ENCODE results near the gene ZNF677.
"Not testable (repeated sequence)": the region's sequence is repeated elsewhere in the genome, so short reads cannot be mapped to it uniquely, and the experiment has no call there.

The ZNF677 gene

GRCh38 chr19:53254411-53255341, at the start of gene ZNF677:
Gene ZNF677, minus strand, starts transcription at chr19:53254873. Its CDS starts 3,323 bp downstream, at chr19:53251550.
- peak; percentile 51 to 76 for DNase-seq (ENCODE audit: low read depth in 1 of 2, low spot score in 1 of 2)

GRCh38 chr19:53301341-53301740, 46.7 kb upstream of the ZNF677 start:
- not testable (repeated sequence) for DNase-seq (ENCODE audit: low read depth in 1 of 2, low spot score in 1 of 2)

GRCh38 chr19:53294786-53295441, 40.2 kb upstream of the ZNF677 start:
- no peak for DNase-seq (ENCODE audit: low read depth in 1 of 2, low spot score in 1 of 2)

GRCh38 chr19:53290758-53291549, 36.3 kb upstream of the ZNF677 start:
- DNase-seq (ENCODE audit: low read depth in 1 of 2, low spot score in 1 of 2) = no peak

- DNase-seq (ENCODE audit: low read depth in 1 of 2, low spot score in 1 of 2) = no peak
These were observed 30.4 kb upstream of the ZNF677 start for GRCh38 chr19:53285087-53285486.

DNA sequence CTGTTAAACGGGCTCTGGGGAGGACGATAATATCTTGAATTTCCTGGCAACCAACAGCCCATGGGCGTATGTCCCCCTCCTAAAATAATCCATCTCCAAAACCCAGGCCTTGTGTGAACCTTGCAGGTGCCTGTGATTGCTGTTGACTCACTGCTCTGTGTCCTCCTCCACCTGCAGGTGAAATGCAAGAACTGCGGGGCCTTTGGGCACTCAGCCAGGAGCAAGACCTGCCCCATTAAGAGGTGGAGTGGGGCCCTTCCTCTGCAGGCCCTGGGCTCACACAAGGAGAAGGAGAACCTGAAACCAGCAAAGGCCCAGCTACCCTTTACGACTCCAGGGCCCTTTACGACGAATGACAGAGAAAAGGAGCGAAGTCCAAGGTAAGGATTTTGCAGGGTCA, 27.3 kb upstream of the ZNF677 start:
- DNase-seq (ENCODE audit: low read depth in 1 of 2, low spot score in 1 of 2) = not testable (repeated sequence)

DNA sequence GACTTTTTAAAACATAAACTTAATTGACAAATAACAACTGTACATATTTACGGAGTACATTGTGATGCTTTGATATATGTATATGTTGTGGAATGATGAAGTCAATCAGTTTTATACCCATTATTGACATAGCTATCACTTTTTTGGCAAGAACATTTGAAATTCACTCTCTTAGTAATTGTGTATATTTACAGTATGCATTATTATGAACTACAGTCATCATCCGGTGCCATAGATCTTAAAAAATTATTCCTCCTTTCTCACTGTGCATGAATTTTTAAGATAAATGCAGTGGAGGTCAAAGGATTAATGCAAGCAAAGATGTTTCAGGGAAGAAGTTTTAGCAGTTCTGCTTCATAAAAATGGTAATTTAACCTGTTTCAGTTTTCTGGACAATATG, 20.8 kb upstream of the ZNF677 start:
- no peak for DNase-seq (ENCODE audit: low read depth in 1 of 2, low spot score in 1 of 2)

- no peak for DNase-seq (ENCODE audit: low read depth in 1 of 2, low spot score in 1 of 2)
These were observed 17.4 kb upstream of the ZNF677 start for GRCh38 chr19:53272044-53272443.

GRCh38 chr19:53269861-53270260, 15.2 kb upstream of the ZNF677 start:
- DNase-seq (ENCODE audit: low read depth in 1 of 2, low spot score in 1 of 2) = not testable (repeated sequence)

DNA sequence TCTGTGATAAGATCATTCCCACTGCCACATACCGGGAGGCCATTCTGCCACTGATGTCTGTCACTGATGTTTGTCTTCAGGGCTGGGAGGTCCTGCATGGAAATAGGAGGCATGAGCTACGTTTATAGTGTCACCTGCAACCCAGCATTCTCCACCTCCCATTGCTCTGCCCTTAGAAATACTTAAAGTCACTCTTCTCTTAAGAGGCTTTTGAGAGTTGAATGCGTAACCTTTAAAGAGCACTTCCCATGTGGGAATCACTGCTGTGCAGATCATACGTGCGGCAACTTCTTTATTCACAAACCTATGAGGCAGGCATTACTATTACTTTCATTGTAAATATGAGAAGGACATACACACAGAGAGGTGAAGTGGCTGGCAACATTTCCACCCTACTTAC, 12.9 kb upstream of the ZNF677 start, which contains the start of gene VN1R4:
TSS of gene VN1R4 (minus strand) at position 101 of the 400 bp plus-strand sequence. CDS start at position 43, 58 bp downstream.
- DNase-seq (ENCODE audit: low read depth in 1 of 2, low spot score in 1 of 2) = not testable (repeated sequence)

DNA sequence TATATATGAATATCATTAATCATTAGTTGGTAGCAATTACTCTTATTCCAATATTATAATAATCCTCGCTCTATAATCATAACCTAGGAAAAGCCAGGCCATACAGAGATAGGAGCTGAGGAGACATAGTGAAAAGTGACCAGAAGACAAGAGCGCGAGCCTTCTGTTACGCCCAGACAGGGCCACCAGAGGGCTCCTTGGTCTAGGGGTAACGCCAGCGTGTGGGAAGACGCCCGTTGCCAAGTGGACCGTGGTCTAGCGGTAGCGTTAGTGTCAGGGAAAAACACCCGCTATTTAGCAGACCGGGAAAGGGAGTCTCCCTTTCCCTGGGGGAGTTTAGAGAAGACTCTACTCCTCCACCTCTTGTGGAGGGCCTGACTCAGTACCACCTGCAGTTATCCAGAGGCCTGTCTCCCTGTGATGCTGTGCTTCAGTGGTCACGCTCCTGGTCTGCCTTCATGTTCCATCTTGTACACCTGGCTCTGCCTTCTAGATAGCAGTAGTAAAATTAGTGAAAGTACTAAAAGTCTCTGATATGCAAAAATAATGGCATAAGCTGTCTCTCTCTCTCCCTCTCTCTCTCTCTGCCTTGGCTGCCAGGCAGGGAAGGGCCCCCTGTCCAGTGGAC, 3.2 kb upstream of the ZNF677 start, which contains the start of gene VN1R2:
TSS of gene VN1R2 (plus strand) at position 578 of the 628 bp plus-strand sequence. CDS start 84 bp downstream, outside the sequence.
- DNase-seq (ENCODE audit: low read depth in 1 of 2, low spot score in 1 of 2) = not testable (repeated sequence)

GRCh38 chr19:53246498-53246897, 8.2 kb downstream of the ZNF677 start:
- no peak for DNase-seq (ENCODE audit: low read depth in 1 of 2, low spot score in 1 of 2)

DNA sequence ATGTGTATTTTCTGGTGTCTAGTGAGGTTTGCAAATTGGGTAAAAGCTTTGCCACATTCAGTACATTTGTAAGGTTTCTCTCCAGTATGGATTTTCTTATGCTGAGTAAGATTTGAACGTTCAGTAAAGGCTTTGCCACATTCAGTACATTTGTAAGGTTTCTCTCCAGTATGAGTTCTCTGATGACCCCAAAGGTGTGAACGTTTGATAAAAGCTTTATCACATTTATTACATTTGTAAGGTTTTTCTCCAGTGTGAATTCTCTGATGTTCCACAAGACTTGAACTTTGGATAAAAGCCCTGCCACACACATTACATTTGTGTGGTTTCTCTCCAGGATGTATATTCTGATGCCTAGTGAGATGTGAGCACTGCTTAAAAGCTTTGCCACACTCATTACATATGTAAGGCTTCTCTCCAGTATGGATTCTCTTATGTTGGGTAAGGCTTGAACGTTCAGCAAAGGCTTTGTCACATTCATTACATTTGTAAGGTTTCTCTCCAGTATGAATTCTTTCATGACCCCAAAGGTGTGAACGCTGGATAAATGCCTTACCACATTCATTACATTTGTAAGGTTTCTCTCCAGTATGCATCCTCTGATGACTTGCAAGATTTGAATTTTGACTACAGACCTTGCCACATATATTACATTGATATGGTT, 17.4 kb downstream of the ZNF677 start:
- DNase-seq (ENCODE audit: low read depth in 1 of 2, low spot score in 1 of 2) = no peak

DNA sequence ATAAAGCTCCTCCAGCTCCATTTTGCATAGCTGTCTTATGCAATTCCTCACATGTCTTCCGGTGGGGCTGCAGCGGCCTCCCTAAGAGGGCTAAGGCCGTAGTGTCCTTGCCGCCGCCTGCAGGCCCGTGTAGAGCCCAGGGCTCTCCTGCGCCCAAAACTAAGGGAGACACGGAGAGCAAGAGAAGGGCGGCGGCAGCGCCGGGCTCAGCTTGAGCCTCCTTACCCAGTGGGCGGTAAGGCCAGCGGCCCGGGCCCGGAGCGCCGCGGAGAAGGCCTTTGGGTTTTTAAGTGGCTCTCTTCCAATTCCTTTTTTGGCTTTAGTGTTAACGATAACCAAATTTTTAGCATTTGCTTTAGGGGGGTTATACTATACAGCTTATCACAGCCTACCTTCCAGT, 30.1 kb downstream of the ZNF677 start:
- DNase-seq (ENCODE audit: low read depth in 1 of 2, low spot score in 1 of 2) = no peak

- DNase-seq (ENCODE audit: low read depth in 1 of 2, low spot score in 1 of 2) = not testable (repeated sequence)
These were observed 32.0 kb downstream of the ZNF677 start for GRCh38 chr19:53222716-53223115.

GRCh38 chr19:53212703-53213320, 41.9 kb downstream of the ZNF677 start:
- DNase-seq (ENCODE audit: low read depth in 1 of 2, low spot score in 1 of 2) = no peak

- DNase-seq (ENCODE audit: low read depth in 1 of 2, low spot score in 1 of 2) = not testable (repeated sequence)
These were observed 43.1 kb downstream of the ZNF677 start for GRCh38 chr19:53211554-53211953.

GRCh38 chr19:53196777-53197396, 57.8 kb downstream of the ZNF677 start:
- DNase-seq (ENCODE audit: low read depth in 1 of 2, low spot score in 1 of 2) = peak; percentile 91 to 99

DNA sequence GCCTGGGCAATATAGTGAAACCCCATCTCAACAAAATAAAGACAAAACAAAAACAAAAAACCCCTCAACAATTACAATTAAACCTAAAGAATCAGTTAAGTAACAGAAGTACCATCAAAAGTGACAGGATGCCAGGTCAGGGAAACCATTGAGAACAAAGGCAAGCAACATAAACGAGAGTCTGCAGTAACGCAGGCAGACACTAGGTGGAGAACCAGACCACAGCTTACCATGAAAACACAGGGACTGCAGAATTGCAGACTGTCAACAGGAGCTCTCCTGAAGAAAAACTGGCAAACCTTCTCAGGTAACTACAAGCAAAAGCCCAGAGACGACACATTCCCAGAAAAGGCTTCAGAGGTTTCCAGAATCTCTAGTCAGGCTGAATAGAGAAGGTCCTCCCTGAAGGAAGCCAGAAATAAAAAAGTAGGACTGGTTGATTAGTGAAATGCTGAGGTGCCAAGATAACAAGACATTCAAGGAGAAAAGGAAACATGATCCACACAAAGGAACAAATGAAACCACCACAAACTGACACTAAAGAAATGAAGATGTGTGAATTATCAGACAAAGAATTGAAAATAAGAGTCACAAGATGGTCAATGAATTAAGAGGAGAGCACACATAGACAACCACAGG, 59.3 kb downstream of the ZNF677 start:
- DNase-seq (ENCODE audit: low read depth in 1 of 2, low spot score in 1 of 2) = peak; percentile 41 to 44

Measured in activated T-helper 1 cell treated with anti-CD3 and anti-CD28 coated beads, Interleukin-2, amount 50 U/mL, for 16 hours (primary cell).